ENCODE measurements around the gene AGPAT3. TPM values are rescaled to one million over a fixed set of nuclear protein-coding genes. Genes with fewer than 3 reads are reported as not detected.

AGPAT3 gene
- total and polyA plus RNA-seq, 2 experiments from 2014 or later, result 41.0 to 51.2 TPM

DNA sequence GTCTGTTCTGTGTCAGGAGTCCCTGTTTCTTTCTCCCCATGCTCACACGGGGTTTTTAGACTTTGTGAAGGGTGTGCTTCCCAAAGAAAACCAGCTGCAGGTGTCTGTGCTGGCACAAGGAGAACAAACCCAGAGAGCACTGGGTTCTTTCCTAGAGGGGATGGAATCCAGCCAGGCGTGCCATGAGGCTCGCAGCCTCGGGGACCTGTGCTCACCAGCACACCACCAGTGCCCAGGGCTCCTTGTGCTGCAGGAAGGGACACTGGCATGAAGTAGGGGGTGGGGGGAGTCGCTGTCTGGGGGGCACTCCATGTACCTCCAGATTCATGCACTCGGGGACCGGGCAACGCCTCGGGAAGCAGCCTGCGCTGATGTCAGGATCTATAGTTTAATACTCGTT is 57.9 kb downstream of the AGPAT3 start:
- H3K4me3 ChIP-seq, result no peak overlapping the region
- no peak overlapping the region for H3K27ac ChIP-seq
- TF ChIP-seq EZH2 (IDR thresholded peaks at IDR 0.05; ENCODE audit: borderline replicate concordance), result no peak
- TF ChIP-seq EZH2phosphoT487 (IDR thresholded peaks at IDR 0.05; ENCODE audit: low read depth, severe bottlenecking, unreplicated experiment), result no peak
- TF ChIP-seq, protein P1, sequence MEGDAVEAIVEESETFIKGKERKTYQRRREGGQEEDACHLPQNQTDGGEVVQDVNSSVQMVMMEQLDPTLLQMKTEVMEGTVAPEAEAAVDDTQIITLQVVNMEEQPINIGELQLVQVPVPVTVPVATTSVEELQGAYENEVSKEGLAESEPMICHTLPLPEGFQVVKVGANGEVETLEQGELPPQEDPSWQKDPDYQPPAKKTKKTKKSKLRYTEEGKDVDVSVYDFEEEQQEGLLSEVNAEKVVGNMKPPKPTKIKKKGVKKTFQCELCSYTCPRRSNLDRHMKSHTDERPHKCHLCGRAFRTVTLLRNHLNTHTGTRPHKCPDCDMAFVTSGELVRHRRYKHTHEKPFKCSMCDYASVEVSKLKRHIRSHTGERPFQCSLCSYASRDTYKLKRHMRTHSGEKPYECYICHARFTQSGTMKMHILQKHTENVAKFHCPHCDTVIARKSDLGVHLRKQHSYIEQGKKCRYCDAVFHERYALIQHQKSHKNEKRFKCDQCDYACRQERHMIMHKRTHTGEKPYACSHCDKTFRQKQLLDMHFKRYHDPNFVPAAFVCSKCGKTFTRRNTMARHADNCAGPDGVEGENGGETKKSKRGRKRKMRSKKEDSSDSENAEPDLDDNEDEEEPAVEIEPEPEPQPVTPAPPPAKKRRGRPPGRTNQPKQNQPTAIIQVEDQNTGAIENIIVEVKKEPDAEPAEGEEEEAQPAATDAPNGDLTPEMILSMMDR (IDR thresholded peaks at IDR 0.05; ENCODE audit: poor library complexity), result no peak
- no peaks in the 10 kb centered on the region for H3K9me3 ChIP-seq (ENCODE audit: low read depth)
- no peak for DNase-seq (ENCODE audit: low spot score)
- peaks cover 32% of the 10 kb centered on the region for H4K20me1 ChIP-seq (ENCODE audit: insufficient read depth, poor library complexity, severe bottlenecking)
- peaks cover 49% of the 10 kb centered on the region for H3K4me1 ChIP-seq (ENCODE audit: insufficient read depth)
- H3K9me2 ChIP-seq (replicated peaks; ENCODE audit: insufficient read depth), result no peaks in the 10 kb centered on the region
- H3K27me3 ChIP-seq, result no peaks in the 10 kb centered on the region
- no peak overlapping the region for H3K4me2 ChIP-seq
- H2AFZ ChIP-seq, result no peak overlapping the region
- WGBS (ENCODE audit: low lambda C conversion rate, missing lambda C conversion rate), result 89% methylated on average over 5 of the region's 11 CpGs
- H3K79me2 ChIP-seq, result peaks cover 84% of the 10 kb centered on the region
- H3K36me3 ChIP-seq (replicated peaks; ENCODE audit: insufficient read depth, low read depth), result no peaks in the 10 kb centered on the region

DNA sequence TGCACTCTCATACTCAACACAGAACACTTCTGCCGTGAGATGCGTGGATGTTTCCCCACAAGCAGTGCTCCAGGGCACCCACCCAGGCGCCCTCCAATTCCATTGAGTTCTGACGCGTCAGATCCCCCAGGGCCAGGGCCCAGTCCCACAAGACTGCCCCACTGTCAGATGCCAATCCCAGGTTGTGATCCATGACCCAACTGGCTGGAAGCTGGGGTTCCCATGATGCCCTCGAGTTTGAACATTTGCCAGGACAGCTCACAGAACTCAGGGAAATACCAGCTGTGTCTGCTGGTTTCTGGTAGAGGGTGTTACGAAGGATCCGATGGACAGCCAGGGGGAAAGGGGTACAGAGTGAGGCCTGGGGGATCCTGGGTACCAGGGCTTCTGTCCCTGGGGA is 58.4 kb downstream of the AGPAT3 start:
- Histone ChIP-seq H3K9me3 (ENCODE audit: low read depth) (no peaks in the 10 kb centered on the region), H2AFZ (no peak overlapping the region), H3K4me3 (no peak overlapping the region), H3K27ac (peak overlapping the region; percentile 95), H3K79me2 (peaks cover 84% of the 10 kb centered on the region), H4K20me1 (ENCODE audit: insufficient read depth, poor library complexity, severe bottlenecking) (peaks cover 35% of the 10 kb centered on the region), H3K4me2 (peak overlapping the region; percentile 66), H3K27me3 (no peaks in the 10 kb centered on the region), H3K9me2 (replicated peaks; ENCODE audit: insufficient read depth) (no peaks in the 10 kb centered on the region), H3K4me1 (ENCODE audit: insufficient read depth) (peaks cover 49% of the 10 kb centered on the region), H3K36me3 (replicated peaks; ENCODE audit: insufficient read depth, low read depth) (no peaks in the 10 kb centered on the region)
- TF ChIP-seq EZH2 (IDR thresholded peaks at IDR 0.05; ENCODE audit: borderline replicate concordance), result no peak
- no peak for TF ChIP-seq EZH2phosphoT487 (IDR thresholded peaks at IDR 0.05; ENCODE audit: low read depth, severe bottlenecking, unreplicated experiment)
- TF ChIP-seq, protein P1 (IDR thresholded peaks at IDR 0.05; ENCODE audit: poor library complexity), result no peak
- 87% methylated on average over 8 of the region's 8 CpGs for WGBS (ENCODE audit: low lambda C conversion rate, missing lambda C conversion rate)
- DNase-seq (ENCODE audit: low spot score), result no peak

DNA sequence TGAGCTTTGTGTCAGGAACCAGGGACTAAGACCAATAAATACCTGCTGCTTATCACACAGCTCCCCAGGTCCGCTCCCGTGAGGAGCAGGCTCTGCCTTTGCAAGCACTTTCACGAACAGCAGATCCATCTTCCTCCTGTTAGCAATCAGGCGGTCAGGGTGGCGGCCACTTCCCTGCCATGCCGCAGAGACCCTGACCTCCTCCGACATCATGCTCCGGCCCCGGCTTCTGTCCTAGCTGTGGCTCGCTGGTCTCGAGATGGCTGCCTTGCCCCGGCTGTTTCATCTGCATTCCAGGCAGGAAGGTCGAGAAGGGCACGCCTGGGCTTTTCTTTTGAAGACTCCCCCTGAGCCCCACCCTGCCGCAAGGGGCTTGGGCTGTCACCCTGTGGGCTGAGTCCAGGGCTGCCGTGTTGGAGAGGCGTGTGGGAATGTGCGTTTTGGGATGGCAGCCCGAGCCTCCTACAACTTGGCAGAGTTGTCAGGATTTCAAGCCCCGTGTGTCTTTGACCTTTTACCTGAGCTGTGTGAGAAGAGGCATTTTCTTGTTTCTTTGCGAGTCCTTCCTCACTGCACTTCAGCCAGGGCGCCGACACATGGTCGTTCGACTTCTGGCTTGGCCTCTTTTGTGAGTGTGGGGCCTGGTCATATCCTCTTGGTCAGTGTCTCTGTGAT is 59.5 kb downstream of the AGPAT3 start:
- Histone ChIP-seq H3K4me1 (ENCODE audit: insufficient read depth) (peaks cover 49% of the 10 kb centered on the region), H4K20me1 (ENCODE audit: insufficient read depth, poor library complexity, severe bottlenecking) (peaks cover 34% of the 10 kb centered on the region)
- TF ChIP-seq, protein P1 (IDR thresholded peaks at IDR 0.05; ENCODE audit: poor library complexity), result no peak
- TF ChIP-seq EZH2phosphoT487 (IDR thresholded peaks at IDR 0.05; ENCODE audit: low read depth, severe bottlenecking, unreplicated experiment) (no peak), EZH2 (IDR thresholded peaks at IDR 0.05; ENCODE audit: borderline replicate concordance) (no peak)

More for the DNA sequence above, 59.5 kb downstream of the AGPAT3 start:
- no peak overlapping the region for H2AFZ ChIP-seq
- no peak overlapping the region for H3K4me3 ChIP-seq
- H3K4me2 ChIP-seq, result peak overlapping the region; percentile 66
- peak overlapping the region; percentile 95 for H3K27ac ChIP-seq
- no peaks in the 10 kb centered on the region for H3K9me3 ChIP-seq (ENCODE audit: low read depth)
- H3K79me2 ChIP-seq, result peaks cover 82% of the 10 kb centered on the region
- H3K9me2 ChIP-seq (replicated peaks; ENCODE audit: insufficient read depth), result no peaks in the 10 kb centered on the region
- no peaks in the 10 kb centered on the region for H3K27me3 ChIP-seq
- 78% methylated on average over 25 of the region's 25 CpGs for WGBS (ENCODE audit: low lambda C conversion rate, missing lambda C conversion rate)
- DNase-seq (ENCODE audit: low spot score), result peak; percentile 49
- H3K36me3 ChIP-seq (replicated peaks; ENCODE audit: insufficient read depth, low read depth), result no peaks in the 10 kb centered on the region

All from hepatocyte (in vitro differentiated cells).